ENCODE results near the gene UNC5C.

The UNC5C gene

GRCh38 chr4:95522682-95523530 is 25.9 kb downstream of the UNC5C start:
- DNase-seq (ENCODE audit: low spot score), result no peak

GRCh38 chr4:95517576-95518345 is 31.0 kb downstream of the UNC5C start:
- no peak for DNase-seq (ENCODE audit: low spot score)

GRCh38 chr4:95516528-95517017 is 32.2 kb downstream of the UNC5C start:
- DNase-seq (ENCODE audit: low spot score), result no peak

- no peak for DNase-seq (ENCODE audit: low spot score)
Measured at GRCh38 chr4:95515589-95515988, 33.2 kb downstream of the UNC5C start.

- DNase-seq (ENCODE audit: low spot score), result no peak
Measured at GRCh38 chr4:95513022-95513421, 35.8 kb downstream of the UNC5C start.

- no peak for DNase-seq (ENCODE audit: low spot score)
Measured at GRCh38 chr4:95511477-95511876, 37.3 kb downstream of the UNC5C start.

- no peak for DNase-seq (ENCODE audit: low spot score)
Measured at GRCh38 chr4:95510877-95511276, 37.9 kb downstream of the UNC5C start.

GRCh38 chr4:95510145-95510544 is 38.6 kb downstream of the UNC5C start:
- DNase-seq (ENCODE audit: low spot score), result no peak

- DNase-seq (ENCODE audit: low spot score), result no peak
Measured at GRCh38 chr4:95508421-95508820, 40.4 kb downstream of the UNC5C start.

DNA sequence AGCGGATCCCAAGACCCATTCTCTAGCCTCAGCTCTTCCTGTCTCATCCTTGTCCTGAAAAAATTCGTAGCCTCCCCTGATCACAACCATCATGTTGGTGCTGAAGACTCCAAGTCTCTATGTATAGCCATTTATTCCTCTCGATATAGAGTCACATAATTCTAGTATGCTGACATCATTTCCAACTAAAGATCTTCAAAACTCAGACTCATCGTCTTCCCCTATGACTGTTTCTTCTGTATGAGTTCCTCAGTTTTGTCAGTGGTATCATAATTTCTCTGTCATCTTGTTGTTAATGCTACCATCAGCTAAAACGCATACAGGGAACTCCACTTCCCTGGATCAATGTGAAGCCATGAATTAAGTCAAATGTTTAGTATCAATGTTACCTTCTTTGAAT is 41.2 kb downstream of the UNC5C start:
- DNase-seq (ENCODE audit: low spot score), result no peak

DNA sequence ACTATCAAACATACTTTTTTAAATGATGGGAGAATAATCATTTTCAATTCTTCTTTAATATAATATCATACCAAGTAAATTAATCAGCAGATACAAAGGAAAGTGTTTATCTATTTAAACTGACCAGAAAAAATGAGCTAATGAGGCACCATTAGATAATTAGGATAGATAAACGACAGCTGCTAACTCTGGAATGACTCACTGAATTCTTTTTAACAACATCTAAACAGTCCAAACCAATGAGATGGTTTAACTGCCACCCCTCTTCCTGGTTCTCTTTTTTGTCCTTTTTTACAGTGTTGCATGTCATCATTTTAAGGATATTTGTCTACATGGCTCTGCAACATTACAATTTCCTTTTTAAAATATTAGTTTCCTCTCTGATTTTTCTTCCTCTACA is 41.6 kb downstream of the UNC5C start:
- DNase-seq (ENCODE audit: low spot score), result no peak

- no peak for DNase-seq (ENCODE audit: low spot score)
Measured at GRCh38 chr4:95506264-95506663, 42.5 kb downstream of the UNC5C start.

DNA sequence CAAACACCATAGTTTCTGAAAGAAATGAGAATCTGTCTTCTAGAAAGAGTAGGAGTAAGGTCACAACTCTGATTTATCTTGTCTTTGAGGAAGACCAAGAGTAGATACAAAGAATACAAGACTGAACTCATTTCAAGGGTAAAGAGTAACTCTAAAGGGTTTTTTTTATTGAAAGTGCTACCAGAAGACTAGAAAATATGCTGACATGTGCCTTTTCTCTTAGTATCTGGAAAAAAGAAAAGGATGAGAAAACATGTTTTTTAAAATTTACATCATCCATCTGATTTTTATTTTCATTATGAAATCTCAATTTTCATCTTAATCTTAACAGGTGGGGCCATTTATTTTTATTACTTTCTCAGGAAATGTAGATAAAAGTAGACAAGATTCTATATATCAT is 43.0 kb downstream of the UNC5C start:
- no peak for DNase-seq (ENCODE audit: low spot score)

GRCh38 chr4:95505151-95505550 is 43.6 kb downstream of the UNC5C start:
- DNase-seq (ENCODE audit: low spot score), result no peak

- DNase-seq (ENCODE audit: low spot score), result no peak
Measured at GRCh38 chr4:95504501-95504900, 44.3 kb downstream of the UNC5C start.

- no peak for DNase-seq (ENCODE audit: low spot score)
Measured at GRCh38 chr4:95500361-95500760, 48.4 kb downstream of the UNC5C start.

GRCh38 chr4:95499291-95499696 is 49.5 kb downstream of the UNC5C start:
- no peak for DNase-seq (ENCODE audit: low spot score)

- no peak for DNase-seq (ENCODE audit: low spot score)
Measured at GRCh38 chr4:95494186-95494585, 54.6 kb downstream of the UNC5C start.

DNA sequence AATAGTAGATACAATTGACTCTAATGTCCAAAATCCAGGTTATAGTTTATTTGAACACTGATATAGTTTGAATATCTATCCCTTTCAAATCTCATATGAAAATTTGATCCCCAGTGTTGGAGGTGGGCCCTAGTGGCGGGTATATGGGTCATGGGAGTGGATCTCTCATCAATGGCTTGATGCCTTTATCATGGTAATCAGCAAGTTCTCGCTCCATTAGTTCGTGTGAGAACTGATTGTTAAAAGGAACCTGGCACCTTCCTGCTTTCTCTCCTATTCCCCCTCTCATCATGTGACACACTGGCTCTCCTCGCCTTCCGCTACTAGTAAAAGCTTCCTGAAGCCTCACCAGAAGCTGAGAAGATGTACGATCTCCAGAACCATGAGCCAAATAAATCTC is 70.1 kb downstream of the UNC5C start:
- no peak for DNase-seq (ENCODE audit: low spot score)

DNA sequence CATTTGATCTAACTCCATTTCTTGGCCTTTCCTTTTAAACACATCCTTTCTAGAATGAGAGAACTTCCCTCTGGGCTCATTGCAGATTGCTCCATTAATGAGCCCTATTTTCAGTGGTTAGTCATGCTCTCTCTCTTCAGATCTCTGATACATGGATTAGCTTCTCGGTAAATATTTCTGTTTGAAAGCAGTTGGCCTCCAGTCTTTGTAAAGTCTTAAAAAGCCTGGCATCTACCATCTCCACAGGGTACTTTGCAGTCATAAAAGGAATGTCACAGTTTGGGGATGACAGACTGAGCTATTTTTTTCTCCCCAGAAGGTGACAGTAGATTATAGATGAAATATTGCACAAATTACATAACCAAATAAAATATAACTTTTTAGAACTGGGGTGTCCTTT is 72.7 kb downstream of the UNC5C start:
- no peak for DNase-seq (ENCODE audit: low spot score)

DNA sequence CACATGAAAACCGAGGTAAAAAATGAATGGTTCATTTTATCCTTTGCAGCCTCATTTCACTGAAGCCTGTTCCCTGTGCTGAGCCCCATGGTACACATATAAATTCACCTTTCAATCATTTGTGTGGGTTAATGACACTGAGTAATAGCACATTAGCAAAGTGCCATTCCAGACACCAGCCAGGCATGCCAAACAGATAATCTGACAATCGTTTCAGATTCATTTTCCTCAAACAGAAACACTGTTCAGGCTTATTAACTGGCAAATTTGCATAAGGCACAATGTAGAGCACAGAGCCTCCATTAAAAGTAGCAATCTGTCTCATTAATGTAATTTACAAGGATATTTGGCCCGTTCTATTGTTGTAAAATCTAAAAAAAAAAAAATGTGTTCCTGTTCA is 76.2 kb downstream of the UNC5C start:
- DNase-seq (ENCODE audit: low spot score), result no peak

DNA sequence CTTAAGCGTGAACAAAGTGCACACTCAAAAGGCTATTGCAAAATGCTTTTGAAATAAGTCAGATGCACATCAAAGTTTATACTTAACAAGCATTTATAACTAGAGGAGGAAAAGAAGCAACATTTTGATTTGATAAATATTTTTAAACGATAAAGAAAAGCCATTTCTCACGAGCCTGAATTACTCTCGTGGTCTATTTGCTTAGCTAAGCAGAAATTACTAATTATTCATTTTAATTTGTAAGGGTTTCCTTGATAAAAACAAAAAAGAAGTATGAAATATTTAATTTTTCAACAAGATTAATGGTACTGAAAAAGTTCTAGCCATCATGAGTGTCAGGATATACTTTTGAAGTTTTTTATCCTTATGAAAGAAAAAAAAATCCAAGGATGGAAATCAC is 78.2 kb downstream of the UNC5C start:
- no peak for DNase-seq (ENCODE audit: low spot score)

- no peak for DNase-seq (ENCODE audit: low spot score)
Measured at GRCh38 chr4:95469617-95470016, 79.2 kb downstream of the UNC5C start.

Measured in hematopoietic multipotent progenitor cell treated with erythropoietin and hydrocortisone succinate and interleukin-3 and kit ligand, for 17 days (in vitro differentiated cells).